ENCODE measurements around the gene APOL5.

Gene APOL5

DNA sequence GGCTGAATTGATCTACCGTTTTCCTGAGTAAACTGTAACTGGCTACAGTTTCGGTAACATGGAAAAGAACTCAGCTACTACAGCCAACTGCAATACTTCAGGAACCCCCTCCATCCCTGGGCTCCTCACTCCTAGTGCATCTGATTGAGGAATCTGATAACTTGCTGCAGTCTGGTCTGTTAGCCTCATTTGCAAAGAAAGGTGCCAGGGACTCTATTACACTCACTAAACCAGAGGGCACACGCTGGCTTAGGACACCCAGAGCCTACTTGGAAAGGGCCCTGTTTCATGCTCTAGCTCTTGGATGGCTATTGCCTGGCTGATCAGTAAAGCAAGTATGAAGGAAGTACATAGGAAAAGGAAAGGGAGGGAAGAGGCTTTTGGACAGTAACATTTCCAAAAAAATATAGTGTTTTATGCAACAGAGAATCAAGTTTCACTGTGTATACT, 22.3 kb downstream of the APOL5 start:
- DNase-seq (ENCODE audit: extremely low read depth in 1 of 2, low read depth in 1 of 2) = no peak

DNA sequence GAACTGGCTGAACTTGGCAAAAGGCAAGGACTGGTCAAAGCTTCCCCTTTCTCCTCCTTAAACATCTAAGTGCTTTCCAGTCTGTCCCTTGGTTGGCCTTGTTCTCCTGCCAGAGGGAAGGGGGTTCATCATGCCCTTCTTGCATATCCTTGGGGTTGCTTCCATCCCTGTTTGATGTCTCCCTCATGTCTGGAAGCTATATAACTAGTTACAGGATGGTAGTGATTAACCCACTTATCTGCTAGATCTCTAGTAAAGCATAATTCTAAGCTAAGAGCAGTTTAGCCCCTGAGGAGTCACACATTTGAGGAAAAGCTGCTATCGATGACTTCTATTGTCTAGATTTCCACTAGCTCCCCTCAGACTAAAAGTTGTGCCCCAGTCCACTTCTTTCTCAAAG, 22.9 kb downstream of the APOL5 start:
- no peak for DNase-seq (ENCODE audit: extremely low read depth in 1 of 2, low read depth in 1 of 2)

DNA sequence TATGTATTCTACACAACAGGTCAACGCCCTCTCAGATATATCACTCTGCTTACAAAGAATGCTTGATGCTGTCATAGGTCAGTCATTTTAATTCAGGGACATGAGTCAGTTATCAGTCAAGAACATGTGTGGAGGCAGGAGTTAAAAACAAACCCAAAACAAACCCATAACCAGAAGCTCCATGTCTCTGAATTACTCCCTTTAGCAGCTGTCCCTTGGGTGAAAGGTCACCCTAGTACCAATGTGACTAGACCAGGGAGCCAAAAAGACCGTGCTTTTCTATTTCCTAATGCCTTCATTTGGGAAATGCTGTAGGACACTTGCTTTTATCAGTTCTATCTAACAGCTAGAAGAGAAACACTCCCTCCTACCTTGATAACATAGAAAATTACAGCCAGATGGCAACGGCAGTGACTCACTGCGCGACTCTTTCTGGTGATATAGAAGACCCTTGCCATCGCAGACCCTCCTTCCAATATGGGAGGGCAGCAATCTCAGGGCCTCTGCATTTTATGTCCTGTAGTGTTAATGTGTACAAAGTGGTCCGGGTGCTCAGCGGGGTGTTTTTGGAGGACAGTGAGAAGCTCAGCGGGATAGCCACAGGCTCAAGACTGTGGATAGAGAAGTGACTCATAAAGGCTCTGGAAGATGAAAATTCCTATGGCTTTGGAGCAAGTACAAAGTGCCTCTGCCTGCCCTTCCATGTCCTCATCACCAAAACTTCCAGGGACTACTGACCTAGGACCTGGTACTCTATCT, 24.8 kb downstream of the APOL5 start:
- no peak for DNase-seq (ENCODE audit: extremely low read depth in 1 of 2, low read depth in 1 of 2)

DNA sequence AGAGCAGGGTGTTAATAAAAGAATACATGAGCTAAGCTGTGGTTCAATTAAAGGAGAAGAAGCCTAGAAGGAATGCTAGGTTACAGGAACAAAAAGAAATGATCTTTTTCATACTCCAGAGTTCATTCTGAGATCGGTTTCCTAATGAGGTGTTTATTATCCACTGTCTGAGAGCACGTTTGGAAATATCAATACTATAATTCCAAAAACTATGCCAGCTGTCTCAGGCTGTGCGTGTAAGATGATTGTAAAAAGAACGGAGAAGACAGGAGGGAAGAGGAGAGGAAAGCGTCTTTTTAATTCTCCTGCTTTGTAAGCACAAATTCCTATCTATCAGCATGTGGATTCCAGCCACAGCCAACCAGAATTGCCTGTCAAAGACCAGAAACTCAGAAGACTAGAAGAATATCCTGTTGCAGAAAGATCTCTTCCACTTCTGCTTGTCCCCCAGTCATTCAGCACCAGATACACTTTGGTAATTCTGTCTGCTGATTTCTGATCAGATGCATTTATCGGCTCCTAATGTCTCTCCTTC, 25.7 kb downstream of the APOL5 start:
- no peak for DNase-seq (ENCODE audit: extremely low read depth in 1 of 2, low read depth in 1 of 2)

DNA sequence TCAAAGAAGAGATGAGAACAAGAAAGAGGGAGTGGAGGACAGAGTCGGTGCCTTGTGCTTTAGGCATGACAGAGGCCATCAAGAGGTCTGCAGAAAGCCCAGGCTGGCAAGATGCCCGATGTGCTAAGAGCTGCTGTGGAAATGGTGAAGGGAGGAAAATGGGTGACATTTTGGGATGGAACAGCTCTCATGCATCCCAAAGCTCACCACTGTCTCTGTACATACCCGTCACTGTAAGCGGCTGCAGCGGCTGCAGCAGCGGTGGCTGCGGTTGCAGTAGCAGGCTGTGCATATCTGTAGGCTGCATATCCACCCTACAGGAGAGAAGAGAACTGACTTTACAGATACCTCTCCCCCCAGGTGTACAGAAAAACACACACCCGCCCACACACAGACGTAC, 28.6 kb downstream of the APOL5 start:
- no peak for DNase-seq (ENCODE audit: extremely low read depth in 1 of 2, low read depth in 1 of 2)

DNA sequence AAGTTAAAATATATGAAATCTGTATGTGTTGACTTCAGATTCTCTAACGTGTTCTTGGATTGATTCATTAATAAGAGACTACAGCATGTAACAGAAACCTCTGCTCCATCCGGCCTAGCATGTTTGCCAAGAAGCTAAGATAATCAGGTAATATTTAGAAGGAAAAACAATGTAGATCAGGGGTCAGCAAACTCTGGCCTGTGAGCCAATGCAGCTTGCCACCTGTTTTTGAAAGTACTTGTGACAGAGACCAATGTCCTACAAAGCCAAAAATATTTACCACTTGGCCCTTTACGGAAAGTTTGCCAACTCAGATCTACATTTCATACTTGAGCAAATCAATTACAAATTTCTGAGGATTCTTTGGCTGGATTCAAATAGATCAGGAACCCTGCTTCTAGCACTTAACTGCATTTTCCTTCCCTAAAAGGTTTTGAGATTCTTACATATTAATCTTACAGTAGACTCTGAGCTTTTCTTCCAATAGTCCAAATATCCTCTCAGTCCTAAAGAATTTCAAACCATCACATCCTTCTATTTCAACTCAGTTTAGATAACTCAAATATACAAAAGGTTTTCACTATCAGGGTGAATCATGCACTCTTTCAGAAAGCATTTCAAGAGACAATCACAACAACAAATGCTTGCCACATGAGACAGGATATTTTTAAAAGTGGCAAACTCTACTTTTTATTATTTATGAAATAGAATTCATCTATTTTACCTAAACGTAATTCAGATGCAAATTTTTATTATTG, 29.5 kb downstream of the APOL5 start:
- DNase-seq (ENCODE audit: extremely low read depth in 1 of 2, low read depth in 1 of 2) = no peak

DNA sequence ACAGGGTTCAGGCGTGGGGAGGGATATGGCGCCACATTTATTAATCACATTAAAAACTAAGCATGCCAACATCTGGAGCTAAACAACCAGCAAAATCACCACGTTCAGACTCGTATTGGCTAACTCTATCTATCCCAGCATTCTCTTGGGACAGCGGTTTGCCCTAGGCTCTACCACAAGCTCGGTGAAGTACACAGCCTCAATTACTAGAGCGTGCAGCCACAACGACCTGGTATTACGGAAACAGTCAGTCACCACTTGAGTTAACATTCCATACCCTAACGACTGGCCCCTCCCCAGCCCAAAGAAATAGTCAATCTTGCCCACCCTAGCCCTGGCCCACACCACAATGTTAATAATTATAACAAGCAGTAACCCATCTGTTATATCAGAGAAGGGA, 32.1 kb downstream of the APOL5 start:
- no peak for DNase-seq (ENCODE audit: extremely low read depth in 1 of 2, low read depth in 1 of 2)

DNA sequence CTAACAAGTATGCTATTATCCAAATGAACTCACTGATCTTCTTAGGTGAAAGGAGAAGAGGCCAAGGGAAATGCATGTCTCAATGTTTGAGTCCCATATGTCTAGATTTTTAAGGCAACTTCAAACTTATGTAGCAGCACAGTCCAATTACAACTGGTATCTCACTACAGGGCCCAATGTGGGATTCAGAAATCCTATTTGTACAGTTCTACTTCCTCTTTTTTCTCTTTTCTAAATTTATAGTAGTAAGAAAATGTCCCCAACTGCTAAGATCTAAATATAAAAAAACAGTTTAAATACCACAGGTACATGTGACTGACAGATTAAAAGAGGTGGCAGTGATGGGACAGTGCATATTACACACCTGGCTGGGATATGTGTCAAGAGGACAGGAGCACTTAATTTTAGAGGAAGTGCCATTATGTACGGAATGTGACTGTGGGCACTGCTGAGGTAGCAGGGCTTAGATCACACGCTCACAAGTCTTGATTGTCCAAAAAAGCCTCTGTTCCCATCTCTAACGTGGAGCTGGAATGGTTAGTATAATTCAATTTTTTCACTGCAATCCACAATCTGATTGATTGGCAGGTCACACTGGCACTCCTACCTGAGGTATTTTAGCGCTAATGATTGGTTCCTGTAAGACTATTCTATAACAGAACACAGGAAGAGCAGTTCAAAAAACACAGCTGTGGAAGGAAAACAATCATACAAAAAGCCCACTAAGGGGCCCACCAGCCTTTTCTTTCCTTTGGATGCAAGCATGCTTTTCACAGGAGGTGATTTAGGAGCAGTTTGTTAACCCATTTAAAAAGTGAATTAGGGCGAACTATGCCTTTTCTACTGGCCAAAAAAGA, 34.6 kb downstream of the APOL5 start:
- DNase-seq (ENCODE audit: extremely low read depth in 1 of 2, low read depth in 1 of 2) = no peak

DNA sequence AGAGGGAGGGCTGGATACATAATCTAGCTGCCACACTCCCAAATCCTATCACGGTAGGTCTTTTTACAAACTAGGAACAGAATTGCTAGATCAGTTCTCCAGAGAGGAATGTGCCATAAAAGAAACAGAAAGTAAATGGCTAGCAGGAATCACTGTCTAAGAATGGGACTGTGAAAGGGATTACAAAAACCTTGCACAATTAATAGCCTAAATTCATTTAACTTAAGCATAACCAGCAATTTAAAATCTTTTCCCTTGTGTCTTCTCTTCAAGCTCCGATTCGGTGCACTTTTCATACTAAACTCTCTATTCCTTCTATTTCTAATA, 35.2 kb downstream of the APOL5 start:
- no peak for DNase-seq (ENCODE audit: extremely low read depth in 1 of 2, low read depth in 1 of 2)

DNA sequence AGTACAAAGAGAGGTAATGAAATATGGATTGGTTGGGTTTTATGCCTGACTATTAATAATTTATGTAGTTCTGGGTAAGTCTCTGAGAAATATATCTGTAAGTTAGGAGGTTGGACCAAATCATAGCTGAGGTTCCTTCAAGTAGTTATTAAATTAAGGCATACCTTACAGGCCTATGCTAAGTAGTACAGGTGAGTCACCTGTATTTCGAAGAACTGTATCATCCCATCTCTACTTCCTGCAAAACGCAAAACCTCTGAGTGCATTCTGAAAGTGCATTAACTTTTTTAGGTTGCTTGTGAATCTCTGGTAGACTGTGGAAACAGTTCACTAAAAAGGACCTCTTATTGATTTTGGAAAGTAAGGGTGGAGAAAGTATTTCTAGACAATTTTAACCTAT, 37.1 kb downstream of the APOL5 start:
- DNase-seq (ENCODE audit: extremely low read depth in 1 of 2, low read depth in 1 of 2) = no peak

DNA sequence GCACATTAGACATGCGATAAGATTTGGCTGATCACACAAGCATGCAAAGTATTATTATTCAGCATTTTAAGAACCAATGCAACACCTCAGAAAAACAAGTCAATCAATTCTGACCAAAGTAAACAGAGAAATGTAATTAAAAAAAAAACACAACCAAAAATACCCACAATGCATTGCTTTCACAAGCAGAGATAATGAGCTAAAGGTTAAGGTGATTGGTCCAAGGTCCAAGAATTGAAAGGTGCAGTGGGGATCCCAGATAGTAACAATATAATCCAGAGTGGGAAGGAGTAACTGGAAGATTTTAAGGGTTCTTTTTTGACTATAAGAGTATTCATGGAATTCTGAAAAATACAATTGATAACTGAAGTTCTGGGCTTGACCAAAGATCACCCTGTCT, 39.0 kb downstream of the APOL5 start:
- no peak for DNase-seq (ENCODE audit: extremely low read depth in 1 of 2, low read depth in 1 of 2)

DNA sequence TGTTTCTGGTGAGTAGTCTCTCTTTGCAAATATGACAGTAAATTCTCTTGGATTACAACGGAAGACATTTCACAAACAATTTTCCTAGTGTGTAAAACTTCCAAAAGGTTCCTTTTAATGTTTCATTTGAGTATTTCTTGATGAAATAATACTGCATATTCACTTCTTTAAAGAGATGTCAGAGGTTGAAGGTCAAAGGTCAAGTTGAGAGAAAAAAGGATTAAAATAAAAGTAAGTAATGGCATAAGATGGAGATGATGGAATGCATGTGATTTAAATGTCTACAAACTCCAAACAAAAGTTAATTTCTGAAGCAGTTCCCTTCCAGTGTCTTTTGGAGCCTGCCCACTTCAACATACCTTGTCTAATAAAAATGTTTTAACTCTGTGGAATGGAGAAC, 40.7 kb downstream of the APOL5 start:
- DNase-seq (ENCODE audit: extremely low read depth in 1 of 2, low read depth in 1 of 2) = no peak

DNA sequence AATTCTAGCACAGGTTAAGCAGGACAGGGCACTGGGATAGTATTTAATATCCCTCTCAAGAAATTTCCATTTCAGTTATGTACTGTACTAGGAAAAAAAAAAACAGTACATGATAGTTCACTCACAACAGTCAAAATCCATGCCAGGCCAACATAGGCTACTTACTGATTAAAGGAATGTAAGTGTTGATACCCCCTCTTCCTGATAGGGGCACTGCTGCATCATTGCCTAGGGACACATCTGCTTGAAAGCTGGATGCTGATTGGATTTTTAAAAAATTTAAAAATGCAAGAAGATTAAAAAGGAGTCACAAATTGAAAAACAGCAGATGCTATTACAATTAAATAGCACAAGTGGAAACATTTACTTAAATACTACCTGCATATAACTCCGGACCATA, 43.4 kb downstream of the APOL5 start:
- no peak for DNase-seq (ENCODE audit: extremely low read depth in 1 of 2, low read depth in 1 of 2)

DNA sequence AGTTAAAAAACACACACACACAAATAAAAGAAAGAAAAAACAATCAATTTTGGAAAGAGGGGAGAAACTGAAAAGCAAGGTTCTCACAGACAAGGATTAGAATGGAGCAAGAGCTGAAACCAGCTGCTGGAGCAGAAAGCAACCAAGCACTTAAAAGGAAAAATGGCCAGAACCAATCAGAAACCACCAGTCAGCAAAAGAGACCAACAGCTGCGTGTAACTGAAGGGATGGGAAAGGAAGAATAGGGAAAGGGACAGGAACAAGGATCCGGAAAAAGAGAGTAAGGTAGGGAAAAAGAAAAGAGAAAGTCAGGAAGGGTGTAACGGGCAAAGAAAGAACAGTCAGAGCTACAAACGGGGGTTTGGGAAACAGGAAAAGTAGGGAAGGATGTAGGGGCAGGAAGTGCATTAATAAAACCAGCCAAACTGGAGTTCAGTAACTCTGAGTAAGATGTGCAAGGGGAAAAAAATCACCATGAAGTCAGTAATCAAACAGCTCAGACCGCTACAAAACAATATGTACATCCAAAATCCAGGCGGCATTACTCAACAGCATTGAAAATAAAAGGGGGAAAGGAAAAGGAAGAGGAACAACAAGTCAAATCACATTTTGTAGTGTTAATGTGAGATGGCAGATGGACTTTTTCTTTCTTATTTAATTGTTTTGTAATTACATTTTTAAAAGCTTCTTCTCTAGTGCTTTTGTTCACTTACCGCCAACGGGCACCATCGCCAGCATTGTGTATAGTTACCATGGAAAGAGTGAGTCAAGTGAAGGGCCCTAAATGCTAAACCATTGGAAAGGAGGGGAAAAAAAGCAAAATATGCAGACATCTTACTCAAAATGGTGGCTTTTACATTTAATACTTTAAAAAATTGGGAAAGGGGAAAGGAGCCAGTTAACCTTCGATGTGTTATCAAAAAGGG, 49.2 kb downstream of the APOL5 start:
- no peak for DNase-seq (ENCODE audit: extremely low read depth in 1 of 2, low read depth in 1 of 2)

DNA sequence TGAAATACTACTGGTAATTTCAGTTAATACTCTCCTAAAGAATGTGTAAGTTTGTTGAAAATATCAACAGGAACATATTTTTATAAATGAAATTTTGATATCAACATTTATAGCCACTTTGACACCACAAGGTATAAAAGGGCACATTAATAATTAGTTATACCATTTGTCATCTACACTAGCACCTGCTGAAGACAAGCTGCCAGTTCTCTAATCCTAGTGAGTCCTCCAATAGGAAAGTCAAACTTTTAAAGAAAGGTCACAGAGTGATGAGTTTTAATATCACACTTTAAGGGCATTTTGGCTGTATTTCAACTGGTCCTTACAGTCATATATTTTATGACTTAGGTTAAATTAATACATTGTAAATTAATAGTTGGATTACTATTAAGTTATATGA, 52.3 kb downstream of the APOL5 start:
- no peak for DNase-seq (ENCODE audit: extremely low read depth in 1 of 2, low read depth in 1 of 2)

DNA sequence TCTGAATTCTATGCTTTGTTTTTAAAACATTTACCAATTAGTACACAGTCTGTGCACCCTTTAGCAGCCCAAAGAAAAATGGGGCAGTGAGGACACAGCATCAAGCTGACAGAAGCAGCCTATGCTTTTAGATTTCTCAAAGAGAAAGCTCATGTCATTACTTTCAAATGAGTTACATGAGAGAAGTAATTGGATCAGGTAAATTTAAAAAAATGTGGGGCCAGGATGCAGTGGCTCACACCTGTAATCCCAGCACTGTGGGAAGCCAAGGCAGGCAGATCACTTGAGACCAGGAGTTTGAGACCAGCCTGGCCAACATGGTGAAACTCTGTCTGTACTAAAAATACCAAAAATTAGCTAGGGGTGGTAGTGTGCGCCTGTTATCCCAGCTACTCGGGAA, 57.7 kb downstream of the APOL5 start:
- DNase-seq (ENCODE audit: extremely low read depth in 1 of 2, low read depth in 1 of 2) = no peak

DNA sequence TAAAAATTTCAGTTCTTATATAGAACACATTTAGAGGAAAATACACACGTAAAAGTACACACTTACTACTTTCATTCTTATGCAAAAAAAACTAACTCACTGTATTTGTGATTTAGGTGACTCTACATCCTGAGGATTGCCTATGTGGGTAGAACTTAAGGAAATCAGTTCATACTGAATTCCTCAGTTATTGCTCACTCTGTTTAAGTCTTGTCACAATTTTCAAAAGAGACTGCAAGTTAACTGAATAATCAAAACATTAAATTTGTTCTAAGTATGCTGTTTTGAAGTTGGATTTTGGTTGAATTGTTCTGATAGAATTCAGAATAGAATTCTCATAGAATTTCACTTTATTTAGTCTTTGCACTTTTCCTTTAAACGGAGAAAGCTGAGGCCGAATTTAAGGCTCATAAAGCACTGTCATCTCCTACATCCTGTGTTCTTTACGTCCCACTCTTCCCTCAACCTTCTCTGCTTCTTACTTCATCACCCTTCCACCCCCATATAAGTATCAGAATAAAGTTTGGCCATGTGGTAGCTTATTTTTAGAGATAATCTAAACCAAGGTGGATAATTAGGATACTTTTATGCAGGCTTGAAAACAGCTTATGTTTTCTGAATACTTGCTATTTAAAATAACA, 59.8 kb downstream of the APOL5 start:
- no peak for DNase-seq (ENCODE audit: extremely low read depth in 1 of 2, low read depth in 1 of 2)

Data from activated CD8-positive, alpha-beta memory T cell treated with anti-CD3 and anti-CD28 coated beads for 1 hour (primary cell).